Ascending aorta (tissue), 2 donors: ENCODE measurements around the gene CDH23. TPM values are rescaled to one million over a fixed set of nuclear protein-coding genes. Genes with fewer than 3 reads are reported as not detected.

Experiments used
- DNase-seq, 2 donors: peaks; one replicate each; pipeline ENCODE4 v3.0.0-alpha.2; 2019; ENCODE audit warnings: low spot score in 2 of 2
- H3K27ac ChIP-seq, 2 donors: fragments of 200-600 bp; sonication (generic); one replicate each; pipeline ENCODE4 v1.5.1; 2016 to 2017; ENCODE audit warnings: mild to moderate bottlenecking in 1 of 2
- H3K27me3 ChIP-seq: fragments of 200-600 bp; sonication (generic); one replicate; pipeline ENCODE4 v1.5.1; 2017
- H3K36me3 ChIP-seq, 2 donors: fragments of 200-600 bp; sonication (generic); one replicate each; pipeline ENCODE4 v1.5.1; 2016
- H3K4me1 ChIP-seq, 2 donors: fragments of 200-600 bp; sonication (generic); one replicate each; pipeline ENCODE4 v1.5.1; 2016 to 2017; ENCODE audit warnings: mild to moderate bottlenecking in 1 of 2
- H3K4me3 ChIP-seq, 2 donors: fragments of 200-600 bp; sonication (generic); one replicate each; pipeline ENCODE4 v1.5.1; 2016 to 2017; ENCODE audit warnings: mild to moderate bottlenecking in 1 of 2
- H3K9me3 ChIP-seq, 2 donors: fragments of 200-600 bp; sonication (generic); one replicate each; pipeline ENCODE4 v1.5.1; 2016
- CTCF ChIP-seq, 3 experiments: fragments of 200-600 bp in 2 of 3; fragments of 450-650 bp in 1 of 3; sonication (generic) in 2 of 3; IDR thresholded peaks; one replicate each; pipeline ENCODE4 v1.5.1; 2016 to 2019; ENCODE audit warnings: antibody characterized with exemption in 3 of 3, mild to moderate bottlenecking in 1 of 3, moderate library complexity in 1 of 3
- intact Hi-C: fragments of 100-400 bp; cut with DNase I; formaldehyde crosslinking; loops from one replicate; pipeline ENCODE4 v1.15.1; 2023
- total RNA-seq: library from RNA; depleted of rRNA; stranded (reverse); fragments of >200 nt; gene quantifications from one replicate; pipeline ENCODE4 v1.1.0, GENCODE V29; 2016

The CDH23 gene
- total RNA-seq, 1 donor from 2014 or later, result 40.9 TPM

- no peak overlapping the region for H3K4me3 ChIP-seq
- no peaks in the 10 kb centered on the region for H3K9me3 ChIP-seq
- DNase-seq, result no peak
- no peak for TF ChIP-seq CTCF (IDR thresholded peaks at IDR 0.05)
- H3K36me3 ChIP-seq, result no peaks in the 10 kb centered on the region
- H3K27me3 ChIP-seq, result no peaks in the 10 kb centered on the region
- intact Hi-C loops, result no loop called here
- H3K4me1 ChIP-seq, result peaks cover 8 to 16% of the 10 kb centered on the region in 2 donors
- no peak overlapping the region for H3K27ac ChIP-seq
Observed at GRCh38 chr10:71611131-71611530, 214.4 kb downstream of the CDH23 start.

- Histone ChIP-seq H3K36me3 (no peaks in the 10 kb centered on the region), H3K9me3 (no peaks in the 10 kb centered on the region), H3K27me3 (no peaks in the 10 kb centered on the region), H3K4me3 (no peak overlapping the region), H3K27ac (no peak overlapping the region), H3K4me1 (peaks cover 8 to 16% of the 10 kb centered on the region in 2 donors)
- no peak for DNase-seq
- TF ChIP-seq CTCF (IDR thresholded peaks at IDR 0.05), result no peak
- intact Hi-C loops, result no loop called here
Observed at GRCh38 chr10:71611709-71612422, 215.1 kb downstream of the CDH23 start.

GRCh38 chr10:71613261-71613777 lies 216.6 kb downstream of the CDH23 start:
- intact Hi-C loops, result no loop called here
- H3K36me3 ChIP-seq, result no peaks in the 10 kb centered on the region
- H3K4me3 ChIP-seq, result no peak overlapping the region
- no peak for DNase-seq
- peaks cover 8 to 16% of the 10 kb centered on the region in 2 donors for H3K4me1 ChIP-seq
- no peak overlapping the region for H3K27ac ChIP-seq
- H3K9me3 ChIP-seq, result no peaks in the 10 kb centered on the region
- H3K27me3 ChIP-seq, result no peaks in the 10 kb centered on the region
- no peak for TF ChIP-seq CTCF (IDR thresholded peaks at IDR 0.05)

- no peak for TF ChIP-seq CTCF (IDR thresholded peaks at IDR 0.05)
- no peak for DNase-seq
- peaks cover 8 to 16% of the 10 kb centered on the region in 2 donors for H3K4me1 ChIP-seq
- no peaks in the 10 kb centered on the region for H3K9me3 ChIP-seq
- no peak overlapping the region for H3K27ac ChIP-seq
- H3K36me3 ChIP-seq, result no peaks in the 10 kb centered on the region
- intact Hi-C loops, result no loop called here
- no peaks in the 10 kb centered on the region for H3K27me3 ChIP-seq
- no peak overlapping the region for H3K4me3 ChIP-seq
Observed at GRCh38 chr10:71613877-71614276, 217.2 kb downstream of the CDH23 start.

- no peak for TF ChIP-seq CTCF (IDR thresholded peaks at IDR 0.05)
- peaks cover 8 to 16% of the 10 kb centered on the region in 2 donors for H3K4me1 ChIP-seq
- no peaks in the 10 kb centered on the region for H3K9me3 ChIP-seq
- H3K36me3 ChIP-seq, result no peaks in the 10 kb centered on the region
- no peak overlapping the region for H3K27ac ChIP-seq
- intact Hi-C loops, result loop anchor here (5.0 kb wide), 1 partner anchor 238 kb away; no protein-coding TSS in a partner anchor
- H3K27me3 ChIP-seq, result no peaks in the 10 kb centered on the region
- H3K4me3 ChIP-seq, result no peak overlapping the region
- DNase-seq, result no peak
Observed at GRCh38 chr10:71614946-71615345, 218.2 kb downstream of the CDH23 start.
